ENCODE data around the gene CHIT1.
"Not testable (repeated sequence)": the region's sequence is repeated elsewhere in the genome, so short reads cannot be mapped to it uniquely, and the experiment has no call there.

CHIT1 gene

GRCh38 chr1:203265541-203265940 is 36.1 kb upstream of the CHIT1 start:
- no peak for DNase-seq (ENCODE audit: low read depth)

GRCh38 chr1:203264052-203264501 is 34.6 kb upstream of the CHIT1 start:
- no peak for DNase-seq (ENCODE audit: low read depth)

GRCh38 chr1:203263496-203263895 is 34.0 kb upstream of the CHIT1 start:
- DNase-seq (ENCODE audit: low read depth) = no peak

- not testable (repeated sequence) for DNase-seq (ENCODE audit: low read depth)
Observed at GRCh38 chr1:203256636-203257035, 27.2 kb upstream of the CHIT1 start.

- DNase-seq (ENCODE audit: low read depth) = not testable (repeated sequence)
Observed at GRCh38 chr1:203254782-203255181, 25.3 kb upstream of the CHIT1 start.

GRCh38 chr1:203252678-203253077 is 23.2 kb upstream of the CHIT1 start:
- DNase-seq (ENCODE audit: low read depth) = no peak

- no peak for DNase-seq (ENCODE audit: low read depth)
Observed at GRCh38 chr1:203251466-203251865, 22.0 kb upstream of the CHIT1 start.

GRCh38 chr1:203250911-203251310 is 21.4 kb upstream of the CHIT1 start:
- DNase-seq (ENCODE audit: low read depth) = no peak

GRCh38 chr1:203244776-203245175 is 15.3 kb upstream of the CHIT1 start:
- no peak for DNase-seq (ENCODE audit: low read depth)

- DNase-seq (ENCODE audit: low read depth) = not testable (repeated sequence)
Observed at GRCh38 chr1:203241708-203242107, 12.2 kb upstream of the CHIT1 start.

- no peak for DNase-seq (ENCODE audit: low read depth)
Observed at GRCh38 chr1:203239526-203240305, 10.2 kb upstream of the CHIT1 start.

- no peak for DNase-seq (ENCODE audit: low read depth)
Observed at GRCh38 chr1:203239081-203239480, 9.6 kb upstream of the CHIT1 start.

GRCh38 chr1:203238535-203238934 is 9.1 kb upstream of the CHIT1 start:
- DNase-seq (ENCODE audit: low read depth) = no peak

- not testable (repeated sequence) for DNase-seq (ENCODE audit: low read depth)
Observed at GRCh38 chr1:203234901-203235300, 5.4 kb upstream of the CHIT1 start.

- no peak for DNase-seq (ENCODE audit: low read depth)
Observed at GRCh38 chr1:203228670-203229069, 803 bp downstream of the CHIT1 start.

GRCh38 chr1:203227371-203228083 is 1.9 kb downstream of the CHIT1 start:
- no peak for DNase-seq (ENCODE audit: low read depth)

- no peak for DNase-seq (ENCODE audit: low read depth)
Observed at GRCh38 chr1:203225071-203225470, 4.4 kb downstream of the CHIT1 start.

GRCh38 chr1:203223012-203223775 is 6.3 kb downstream of the CHIT1 start:
- DNase-seq (ENCODE audit: low read depth) = no peak

- DNase-seq (ENCODE audit: low read depth) = no peak
Observed at GRCh38 chr1:203219934-203220333, 9.5 kb downstream of the CHIT1 start.

- DNase-seq (ENCODE audit: low read depth) = no peak
Observed at GRCh38 chr1:203219171-203219570, 10.3 kb downstream of the CHIT1 start.

GRCh38 chr1:203217668-203218067 is 11.8 kb downstream of the CHIT1 start:
- no peak for DNase-seq (ENCODE audit: low read depth)

- DNase-seq (ENCODE audit: low read depth) = no peak
Observed at GRCh38 chr1:203217139-203217655, 12.3 kb downstream of the CHIT1 start.
